ENCODE data around the gene RAB27A. TPM values are rescaled to one million over a fixed set of nuclear protein-coding genes. Genes with fewer than 3 reads are reported as not detected.

The RAB27A gene
- total and polyA plus RNA-seq, 2 of the 13 experiments (the other 11 are each of a cell fraction or from before 2014, with no cell fraction given), result 3.4 to 8.1 TPM

DNA sequence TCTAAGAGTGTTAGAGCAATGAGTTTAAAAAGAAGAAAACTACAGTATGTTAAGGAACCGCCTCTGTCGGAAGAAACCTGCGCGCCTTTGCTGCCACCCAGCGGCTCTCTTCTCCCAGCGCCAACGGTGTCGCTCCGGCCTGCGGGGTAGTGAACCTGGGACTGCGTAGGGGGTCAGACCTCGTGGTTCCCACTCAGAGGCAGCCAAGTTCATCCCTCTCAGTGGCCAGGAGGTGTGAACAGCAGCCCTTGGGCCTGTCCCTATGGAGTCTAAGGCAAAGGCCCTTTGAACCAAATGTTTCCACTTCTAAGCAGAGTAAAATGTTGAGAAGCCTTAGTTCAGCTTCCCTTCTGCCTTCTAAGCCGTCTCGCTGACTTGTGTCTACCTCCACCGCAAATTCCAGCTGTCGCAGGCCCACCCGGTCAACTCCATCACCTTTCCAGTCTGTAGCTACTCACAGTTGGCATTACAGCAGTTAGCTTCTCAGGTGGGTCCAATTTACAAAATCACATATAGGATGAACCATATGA is 980 bp upstream of the RAB27A start (continued):
- TF ChIP-seq, protein P1, sequence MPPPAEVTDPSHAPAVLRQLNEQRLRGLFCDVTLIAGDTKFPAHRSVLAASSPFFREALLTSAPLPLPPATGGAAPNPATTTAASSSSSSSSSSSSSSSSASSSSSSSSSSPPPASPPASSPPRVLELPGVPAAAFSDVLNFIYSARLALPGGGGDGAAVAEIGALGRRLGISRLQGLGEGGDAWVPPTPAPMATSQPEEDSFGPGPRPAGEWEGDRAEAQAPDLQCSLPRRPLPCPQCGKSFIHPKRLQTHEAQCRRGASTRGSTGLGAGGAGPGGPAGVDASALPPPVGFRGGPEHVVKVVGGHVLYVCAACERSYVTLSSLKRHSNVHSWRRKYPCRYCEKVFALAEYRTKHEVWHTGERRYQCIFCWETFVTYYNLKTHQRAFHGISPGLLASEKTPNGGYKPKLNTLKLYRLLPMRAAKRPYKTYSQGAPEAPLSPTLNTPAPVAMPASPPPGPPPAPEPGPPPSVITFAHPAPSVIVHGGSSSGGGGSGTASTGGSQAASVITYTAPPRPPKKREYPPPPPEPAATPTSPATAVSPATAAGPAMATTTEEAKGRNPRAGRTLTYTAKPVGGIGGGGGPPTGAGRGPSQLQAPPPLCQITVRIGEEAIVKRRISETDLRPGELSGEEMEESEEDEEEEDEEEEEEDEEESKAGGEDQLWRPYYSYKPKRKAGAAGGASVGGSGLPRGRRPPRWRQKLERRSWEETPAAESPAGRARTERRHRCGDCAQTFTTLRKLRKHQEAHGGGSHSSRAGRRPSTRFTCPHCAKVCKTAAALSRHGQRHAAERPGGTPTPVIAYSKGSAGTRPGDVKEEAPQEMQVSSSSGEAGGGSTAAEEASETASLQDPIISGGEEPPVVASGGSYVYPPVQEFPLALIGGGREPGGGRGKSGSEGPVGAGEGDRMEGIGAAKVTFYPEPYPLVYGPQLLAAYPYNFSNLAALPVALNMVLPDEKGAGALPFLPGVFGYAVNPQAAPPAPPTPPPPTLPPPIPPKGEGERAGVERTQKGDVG (CRISPR knock-in tag; IDR thresholded peaks at IDR 0.05; ENCODE audit: borderline replicate concordance), result peak; percentile 30; the same call in 1 of the 2 replicates
- TF ChIP-seq PRPF4 (IDR thresholded peaks at IDR 0.05; ENCODE audit: low read depth, low read length, poor library complexity, severe bottlenecking) (no peak), GABPA (IDR thresholded peaks at IDR 0.05; ENCODE audit: low read depth, low read length) (no peak), GABPA (CRISPR knock-in tag; IDR thresholded peaks at IDR 0.05; ENCODE audit: low read depth) (0 out of 2 replicates have a peak, but pooled peaks have one; percentile 5), ZNF343 (CRISPR knock-in tag; IDR thresholded peaks at IDR 0.05) (no peak), ZSCAN20 (CRISPR knock-in tag; IDR thresholded peaks at IDR 0.05; ENCODE audit: borderline replicate concordance) (no peak), PITX1 (CRISPR knock-in tag; IDR thresholded peaks at IDR 0.05) (no peak), RBM39 (IDR thresholded peaks at IDR 0.05; ENCODE audit: low read depth, low read length, poor library complexity, severe bottlenecking) (no peak), TAF15 (IDR thresholded peaks at IDR 0.05; ENCODE audit: low read depth, low read length, poor library complexity, severe bottlenecking) (no peak), HOXA5 (CRISPR knock-in tag; IDR thresholded peaks at IDR 0.05) (0 out of 2 replicates have a peak, but pooled peaks have one; percentile 11), PAWR (CRISPR knock-in tag; IDR thresholded peaks at IDR 0.05; ENCODE audit: borderline replicate concordance) (no peak), CREM (IDR thresholded peaks at IDR 0.05) (no peak; the same call in 1 of the 2 replicates), CREM (CRISPR knock-in tag; IDR thresholded peaks at IDR 0.05) (no peak), HIVEP1 (CRISPR knock-in tag; IDR thresholded peaks at IDR 0.05) (no peak), BCL6 (CRISPR knock-in tag; IDR thresholded peaks at IDR 0.05) (peak; percentile 77; the same call in 1 of the 2 replicates), ZNF773 (CRISPR knock-in tag; IDR thresholded peaks at IDR 0.05; ENCODE audit: borderline replicate concordance) (no peak), ELF1 (CRISPR knock-in tag; IDR thresholded peaks at IDR 0.05) (0 out of 2 replicates have a peak, but pooled peaks have one; percentile 6), MIXL1 (CRISPR knock-in tag; IDR thresholded peaks at IDR 0.05) (0 out of 2 replicates have a peak, but pooled peaks have one; percentile 37), ZNF350 (CRISPR knock-in tag; IDR thresholded peaks at IDR 0.05; ENCODE audit: borderline replicate concordance, low read depth) (0 out of 2 replicates have a peak, but pooled peaks have one; percentile 24), KDM2A (CRISPR knock-in tag; IDR thresholded peaks at IDR 0.05; ENCODE audit: borderline replicate concordance, low read depth) (peak; percentile 55; the same call in 1 of the 2 replicates)
- TF ChIP-seq, protein P2, sequence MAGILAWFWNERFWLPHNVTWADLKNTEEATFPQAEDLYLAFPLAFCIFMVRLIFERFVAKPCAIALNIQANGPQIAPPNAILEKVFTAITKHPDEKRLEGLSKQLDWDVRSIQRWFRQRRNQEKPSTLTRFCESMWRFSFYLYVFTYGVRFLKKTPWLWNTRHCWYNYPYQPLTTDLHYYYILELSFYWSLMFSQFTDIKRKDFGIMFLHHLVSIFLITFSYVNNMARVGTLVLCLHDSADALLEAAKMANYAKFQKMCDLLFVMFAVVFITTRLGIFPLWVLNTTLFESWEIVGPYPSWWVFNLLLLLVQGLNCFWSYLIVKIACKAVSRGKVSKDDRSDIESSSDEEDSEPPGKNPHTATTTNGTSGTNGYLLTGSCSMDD (CRISPR knock-in tag; IDR thresholded peaks at IDR 0.05), result no peak
- TF ChIP-seq, protein P3, sequence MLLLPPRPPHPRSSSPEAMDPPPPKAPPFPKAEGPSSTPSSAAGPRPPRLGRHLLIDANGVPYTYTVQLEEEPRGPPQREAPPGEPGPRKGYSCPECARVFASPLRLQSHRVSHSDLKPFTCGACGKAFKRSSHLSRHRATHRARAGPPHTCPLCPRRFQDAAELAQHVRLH (CRISPR knock-in tag; IDR thresholded peaks at IDR 0.05; ENCODE audit: borderline replicate concordance, low read depth), result peak; percentile 66; the same call in 1 of the 2 replicates
- TF ChIP-seq, protein P4, sequence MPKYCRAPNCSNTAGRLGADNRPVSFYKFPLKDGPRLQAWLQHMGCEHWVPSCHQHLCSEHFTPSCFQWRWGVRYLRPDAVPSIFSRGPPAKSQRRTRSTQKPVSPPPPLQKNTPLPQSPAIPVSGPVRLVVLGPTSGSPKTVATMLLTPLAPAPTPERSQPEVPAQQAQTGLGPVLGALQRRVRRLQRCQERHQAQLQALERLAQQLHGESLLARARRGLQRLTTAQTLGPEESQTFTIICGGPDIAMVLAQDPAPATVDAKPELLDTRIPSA (CRISPR knock-in tag; IDR thresholded peaks at IDR 0.05; ENCODE audit: borderline replicate concordance), result no peak
- TF ChIP-seq, protein P5, sequence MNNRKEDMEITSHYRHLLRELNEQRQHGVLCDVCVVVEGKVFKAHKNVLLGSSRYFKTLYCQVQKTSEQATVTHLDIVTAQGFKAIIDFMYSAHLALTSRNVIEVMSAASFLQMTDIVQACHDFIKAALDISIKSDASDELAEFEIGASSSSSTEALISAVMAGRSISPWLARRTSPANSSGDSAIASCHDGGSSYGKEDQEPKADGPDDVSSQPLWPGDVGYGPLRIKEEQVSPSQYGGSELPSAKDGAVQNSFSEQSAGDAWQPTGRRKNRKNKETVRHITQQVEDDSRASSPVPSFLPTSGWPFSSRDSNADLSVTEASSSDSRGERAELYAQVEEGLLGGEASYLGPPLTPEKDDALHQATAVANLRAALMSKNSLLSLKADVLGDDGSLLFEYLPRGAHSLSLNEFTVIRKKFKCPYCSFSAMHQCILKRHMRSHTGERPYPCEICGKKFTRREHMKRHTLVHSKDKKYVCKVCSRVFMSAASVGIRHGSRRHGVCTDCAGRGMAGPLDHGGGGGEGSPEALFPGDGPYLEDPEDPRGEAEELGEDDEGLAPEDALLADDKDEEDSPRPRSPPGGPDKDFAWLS (CRISPR knock-in tag; IDR thresholded peaks at IDR 0.05; ENCODE audit: borderline replicate concordance), result no peak
